Calu3 (cell line): Measurements from ENCODE around the gene TXNDC16. TPM values are rescaled to one million over a fixed set of nuclear protein-coding genes. Genes with fewer than 3 reads are reported as not detected.

ENCODE experiments used
- BruUV-seq: library from RNA; stranded (reverse); fragments of 400-500 nt; replicated peaks from 2 replicates; lab custom pipeline; 2021; lab: Mats Ljungman, UMichigan
- CTCF ChIA-PET: fragments of 300-600 bp; sonication (Branson Sonifier 250); formaldehyde crosslinking; loops from one replicate; lab custom pipeline; 2022; ENCODE audit warnings: antibody characterized with exemption; lab: Charles Lee
- DNase-seq: peaks from one replicate; pipeline ENCODE4 v3.0.0; 2022
- H3K27ac Mint-ChIP-seq: one replicate; pipeline ENCODE4 v1.8.0; 2022; ENCODE audit warnings: mixed read lengths; ENCODE audit not compliant: unreplicated experiment
- H3K27me3 Mint-ChIP-seq: one replicate; pipeline ENCODE4 v1.8.0; 2022; ENCODE audit warnings: mixed read lengths; ENCODE audit not compliant: unreplicated experiment
- H3K36me3 Mint-ChIP-seq: one replicate; pipeline ENCODE4 v1.8.0; 2022; ENCODE audit warnings: mild to moderate bottlenecking, moderate library complexity, mixed read lengths; ENCODE audit not compliant: insufficient read depth, unreplicated experiment
- H3K4me1 Mint-ChIP-seq: one replicate; pipeline ENCODE4 v1.8.0; 2022; ENCODE audit warnings: mild to moderate bottlenecking, low read depth, mixed read lengths; ENCODE audit not compliant: unreplicated experiment
- H3K4me3 Mint-ChIP-seq: one replicate; pipeline ENCODE4 v1.8.0; 2022; ENCODE audit warnings: mild to moderate bottlenecking, low read depth, moderate library complexity, mixed read lengths; ENCODE audit not compliant: unreplicated experiment
- H3K9me3 Mint-ChIP-seq: one replicate; pipeline ENCODE4 v1.8.0; 2022; ENCODE audit warnings: low read depth, mixed read lengths; ENCODE audit not compliant: unreplicated experiment
- intact Hi-C: fragments of 100-400 bp; cut with micrococcal nuclease; formaldehyde crosslinking; loops from one replicate; pipeline ENCODE4 v1.10.0; 2022; ENCODE audit not compliant: unreplicated experiment
- total RNA-seq: library from RNA; stranded (reverse); gene quantifications from 2 replicates; pipeline ENCODE4 v1.2.3, GENCODE V29; 2022
- TF ChIP-seq, protein P1 (sequence below): fragments of 200-600 bp; IDR thresholded peaks from one replicate; pipeline ENCODE4 v1.8.0; 2022; ENCODE audit warnings: antibody characterized with exemption; ENCODE audit not compliant: unreplicated experiment

TXNDC16 gene
- total RNA-seq, 1 experiment from 2014 or later: 3.5 TPM

GRCh38 chr14:52527052-52527451, 25.3 kb downstream of the TXNDC16 start:
- intact Hi-C loops: no loop called here
- Mint-ChIP-seq H3K27ac (no peak overlapping the region), H3K9me3 (no peaks in the 10 kb centered on the region), H3K4me3 (no peak overlapping the region), H3K4me1 (no peaks in the 10 kb centered on the region), H3K27me3 (no peaks in the 10 kb centered on the region), H3K36me3 (no peaks in the 10 kb centered on the region)
- DNase-seq: no peak
- CTCF ChIA-PET: interaction anchor here (0.6 kb wide), 1 partner anchor 31 kb away, joined by 4 read pairs; no protein-coding TSS in a partner anchor
- no TSS peak for BruUV-seq
- TF ChIP-seq, protein P1, sequence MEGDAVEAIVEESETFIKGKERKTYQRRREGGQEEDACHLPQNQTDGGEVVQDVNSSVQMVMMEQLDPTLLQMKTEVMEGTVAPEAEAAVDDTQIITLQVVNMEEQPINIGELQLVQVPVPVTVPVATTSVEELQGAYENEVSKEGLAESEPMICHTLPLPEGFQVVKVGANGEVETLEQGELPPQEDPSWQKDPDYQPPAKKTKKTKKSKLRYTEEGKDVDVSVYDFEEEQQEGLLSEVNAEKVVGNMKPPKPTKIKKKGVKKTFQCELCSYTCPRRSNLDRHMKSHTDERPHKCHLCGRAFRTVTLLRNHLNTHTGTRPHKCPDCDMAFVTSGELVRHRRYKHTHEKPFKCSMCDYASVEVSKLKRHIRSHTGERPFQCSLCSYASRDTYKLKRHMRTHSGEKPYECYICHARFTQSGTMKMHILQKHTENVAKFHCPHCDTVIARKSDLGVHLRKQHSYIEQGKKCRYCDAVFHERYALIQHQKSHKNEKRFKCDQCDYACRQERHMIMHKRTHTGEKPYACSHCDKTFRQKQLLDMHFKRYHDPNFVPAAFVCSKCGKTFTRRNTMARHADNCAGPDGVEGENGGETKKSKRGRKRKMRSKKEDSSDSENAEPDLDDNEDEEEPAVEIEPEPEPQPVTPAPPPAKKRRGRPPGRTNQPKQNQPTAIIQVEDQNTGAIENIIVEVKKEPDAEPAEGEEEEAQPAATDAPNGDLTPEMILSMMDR: no peak

DNA sequence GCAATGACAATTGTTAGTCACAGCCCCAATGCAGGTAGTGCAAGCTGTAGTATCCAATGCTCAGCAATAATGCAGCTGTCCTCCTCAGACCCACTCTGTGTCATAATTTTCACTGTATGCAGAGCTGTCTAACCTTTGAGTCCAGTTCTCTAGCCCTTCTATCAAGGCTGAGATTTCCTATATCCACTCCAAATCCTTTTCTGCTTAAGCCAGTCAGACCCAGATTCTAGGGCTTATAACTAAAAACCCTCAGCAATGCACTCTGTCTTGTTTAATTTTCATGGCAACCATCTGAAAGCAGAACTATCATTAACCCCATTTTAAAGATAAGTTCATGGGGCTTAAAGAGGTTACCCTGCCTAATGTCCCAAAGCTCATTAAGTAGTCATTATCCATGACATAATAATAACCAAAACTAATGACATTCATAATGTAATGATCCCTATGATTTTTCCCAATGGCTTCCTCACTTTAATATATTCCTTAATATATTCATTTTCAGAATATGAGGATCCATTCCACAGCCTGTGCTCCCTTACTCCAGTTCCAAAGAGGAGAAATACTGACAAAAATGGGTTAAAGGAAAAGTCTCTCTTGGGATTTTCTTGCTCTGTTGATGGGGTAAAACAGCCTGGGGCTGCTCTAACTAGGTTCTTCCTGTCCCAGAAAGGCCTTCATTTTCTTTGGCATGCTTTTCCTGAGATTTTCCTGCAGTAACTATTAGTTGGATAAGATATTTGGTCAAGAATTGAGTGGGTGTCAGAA, 29.5 kb downstream of the TXNDC16 start:
- DNase-seq: no peak
- CTCF ChIA-PET: no interaction called here
- no peaks in the 10 kb centered on the region for H3K36me3 Mint-ChIP-seq
- H3K4me1 Mint-ChIP-seq: no peaks in the 10 kb centered on the region
- H3K9me3 Mint-ChIP-seq: no peaks in the 10 kb centered on the region
- no peak overlapping the region for H3K27ac Mint-ChIP-seq
- BruUV-seq: no TSS peak
- TF ChIP-seq, protein P1: no peak
- intact Hi-C loops: no loop called here
- no peaks in the 10 kb centered on the region for H3K27me3 Mint-ChIP-seq
- no peak overlapping the region for H3K4me3 Mint-ChIP-seq

- DNase-seq: no peak
- TF ChIP-seq, protein P1: no peak
- Mint-ChIP-seq H3K27me3 (no peaks in the 10 kb centered on the region), H3K9me3 (no peaks in the 10 kb centered on the region), H3K27ac (no peak overlapping the region), H3K36me3 (no peaks in the 10 kb centered on the region), H3K4me1 (no peaks in the 10 kb centered on the region), H3K4me3 (no peak overlapping the region)
- BruUV-seq: no TSS peak
- intact Hi-C loops: no loop called here
- CTCF ChIA-PET: no interaction called here
Measured at GRCh38 chr14:52522033-52522432, 30.3 kb downstream of the TXNDC16 start.

DNA sequence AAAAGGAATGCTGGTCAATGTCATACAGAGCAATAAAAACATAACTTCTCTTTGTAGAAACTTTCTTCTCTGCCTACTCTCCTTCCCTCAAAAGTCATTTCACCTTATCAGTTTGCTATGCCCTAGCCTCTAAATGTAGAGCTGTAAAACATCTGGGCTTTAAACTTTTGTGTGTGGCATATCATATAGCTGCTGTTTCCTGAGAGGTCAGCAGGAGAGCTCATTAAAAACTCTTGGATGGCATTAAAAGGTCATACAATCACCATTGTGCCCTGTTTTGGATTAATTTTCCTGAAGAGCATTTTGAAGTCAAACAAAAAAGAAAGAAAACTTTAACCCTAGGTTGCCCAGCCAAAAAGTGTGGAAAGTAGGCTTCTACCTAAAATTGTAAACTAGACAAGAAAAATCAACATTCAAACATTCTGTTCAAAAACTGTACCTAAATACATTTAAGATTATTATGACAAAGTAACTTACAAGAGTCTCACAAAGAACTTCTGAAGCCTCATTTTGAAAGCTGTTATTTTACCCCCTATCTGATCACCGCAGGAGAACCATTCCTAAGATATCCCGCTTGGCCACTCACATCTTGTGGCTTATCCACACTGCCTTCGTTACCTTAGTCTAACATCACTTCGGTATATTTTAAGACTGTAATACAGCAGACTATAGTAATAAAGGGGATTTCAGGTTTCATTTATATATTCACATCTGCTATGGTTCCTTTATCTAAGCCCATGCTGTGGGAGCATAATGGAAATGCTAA, 38.1 kb downstream of the TXNDC16 start:
- intact Hi-C loops: no loop called here
- no peaks in the 10 kb centered on the region for H3K27me3 Mint-ChIP-seq
- no peak overlapping the region for H3K27ac Mint-ChIP-seq
- H3K9me3 Mint-ChIP-seq: no peaks in the 10 kb centered on the region
- no TSS peak for BruUV-seq
- DNase-seq: no peak
- H3K36me3 Mint-ChIP-seq: no peaks in the 10 kb centered on the region
- no peak overlapping the region for H3K4me3 Mint-ChIP-seq
- CTCF ChIA-PET: no interaction called here
- no peaks in the 10 kb centered on the region for H3K4me1 Mint-ChIP-seq
- TF ChIP-seq, protein P1: no peak
